Neural cell (in vitro differentiated cells): ENCODE data around the gene SLC10A3. TPM values are rescaled to one million over a fixed set of nuclear protein-coding genes. Genes with fewer than 3 reads are reported as not detected.
A peak's percentile ranks its signal among the peaks of the same experiment; 100 is the strongest.

ENCODE experiments used
- H2AFZ ChIP-seq: fragments of 200-600, 300-800 bp; sonication (generic), shearing (Covaris generic); 2 replicates; pipeline ENCODE4 v1.6.0; 2014; ENCODE audit warnings: low read depth, mild to moderate bottlenecking, antibody characterized with exemption, low read length, moderate library complexity
- H3F3A ChIP-seq: fragments of 200-600 bp; shearing (Covaris generic); 2 replicates; pipeline ENCODE4 v1.6.1; 2016; ENCODE audit warnings: mild to moderate bottlenecking, moderate library complexity, mixed read lengths, antibody characterized with exemption, low read length; ENCODE audit not compliant: insufficient read depth, poor library complexity, severe bottlenecking
- H3K27ac ChIP-seq: fragments of 200-600, 300-800 bp; sonication (generic), shearing (Covaris generic); 2 replicates; pipeline ENCODE4 v1.5.1; 2014; ENCODE audit warnings: mild to moderate bottlenecking, low read length, moderate library complexity
- H3K27me3 ChIP-seq: fragments of 300-800, 200-600 bp; sonication (generic), shearing (Covaris generic); 2 replicates; pipeline ENCODE4 v1.6.0; 2014; ENCODE audit warnings: mild to moderate bottlenecking, low read depth, low read length, moderate library complexity; ENCODE audit not compliant: insufficient read depth
- H3K36me3 ChIP-seq: fragments of 300-800, 200-600 bp; sonication (generic), shearing (Covaris generic); 2 replicates; pipeline ENCODE4 v1.5.1; 2014; ENCODE audit warnings: mild to moderate bottlenecking, antibody characterized with exemption, low read length, moderate library complexity; ENCODE audit not compliant: insufficient read depth
- H3K4me2 ChIP-seq: fragments of 300-800, 200-600 bp; sonication (generic), shearing (Covaris generic); 2 replicates; pipeline ENCODE4 v1.6.0; 2014; ENCODE audit warnings: mild to moderate bottlenecking, low read length
- H3K4me3 ChIP-seq: fragments of 300-800, 200-600 bp; sonication (generic), shearing (Covaris generic); 2 replicates; pipeline ENCODE4 v1.5.1; 2014; ENCODE audit warnings: mild to moderate bottlenecking, low read length, moderate library complexity
- H3K79me2 ChIP-seq: fragments of 200-600 bp; shearing (Covaris generic); replicated peaks from 2 replicates; pipeline ENCODE4 v1.6.0; 2014; ENCODE audit warnings: mild to moderate bottlenecking, low read length, moderate library complexity; ENCODE audit not compliant: insufficient read depth
- H3K9ac ChIP-seq: fragments of 300-800, 200-600 bp; sonication (generic), shearing (Covaris generic); 2 replicates; pipeline ENCODE4 v1.6.1; 2016; ENCODE audit warnings: mild to moderate bottlenecking, low read length, mixed read lengths
- H3K9me2 ChIP-seq: fragments of 200-600 bp; shearing (Covaris generic); 2 replicates; pipeline ENCODE4 v1.6.1; 2016; ENCODE audit warnings: mild to moderate bottlenecking, low read length, mixed read lengths; ENCODE audit not compliant: insufficient read depth
- H3K9me3 ChIP-seq: fragments of 200-600, 300-800 bp; sonication (generic), shearing (Covaris generic); 2 replicates; pipeline ENCODE4 v1.6.1; 2016; ENCODE audit warnings: mild to moderate bottlenecking, mixed run types, low read length, moderate library complexity, mixed read lengths
- H4K20me1 ChIP-seq: fragments of 200-600 bp; shearing (Covaris generic); 2 replicates; pipeline ENCODE4 v1.6.1; 2016; ENCODE audit warnings: mild to moderate bottlenecking, mixed run types; ENCODE audit not compliant: insufficient read depth
- CTCF ChIP-seq: fragments of 450-650 bp; IDR thresholded peaks from 2 replicates; pipeline ENCODE4 v1.5.1; 2014; ENCODE audit warnings: antibody characterized with exemption, mild to moderate bottlenecking, moderate library complexity; ENCODE audit not compliant: poor library complexity, severe bottlenecking
- EP300 ChIP-seq: fragments of 450-650 bp; conservative IDR thresholded peaks from 2 replicates; pipeline ENCODE4 v1.6.1; 2014; ENCODE audit warnings: antibody characterized with exemption, mild to moderate bottlenecking, moderate library complexity; ENCODE audit not compliant: poor library complexity, severe bottlenecking
- EZH2 ChIP-seq: fragments of 200-600, 300-800 bp; shearing (Covaris generic), sonication (generic); IDR thresholded peaks from 2 replicates; pipeline ENCODE4 v1.6.1; 2014; ENCODE audit warnings: antibody characterized with exemption, low read length, borderline replicate concordance, mild to moderate bottlenecking; ENCODE audit not compliant: insufficient read depth, poor library complexity, severe bottlenecking
- MXI1 ChIP-seq: fragments of 450-650 bp; conservative IDR thresholded peaks from 2 replicates; pipeline ENCODE4 v1.6.1; 2014; ENCODE audit warnings: antibody characterized with exemption, mild to moderate bottlenecking; ENCODE audit not compliant: poor library complexity, severe bottlenecking
- POLR2AphosphoS5 ChIP-seq: IDR thresholded peaks from 2 replicates; pipeline ENCODE4 v1.6.1; 2012
- RAD21 ChIP-seq: fragments of 450-650 bp; conservative IDR thresholded peaks from 2 replicates; pipeline ENCODE4 v1.6.1; 2014; ENCODE audit warnings: antibody characterized with exemption, mild to moderate bottlenecking, moderate library complexity
- SMC3 ChIP-seq: fragments of 450-650 bp; conservative IDR thresholded peaks from 2 replicates; pipeline ENCODE4 v1.6.1; 2014; ENCODE audit warnings: antibody characterized with exemption, mild to moderate bottlenecking, moderate library complexity; ENCODE audit not compliant: poor library complexity
- TAF1 ChIP-seq: IDR thresholded peaks from 2 replicates; pipeline ENCODE4 v1.6.1; 2012; ENCODE audit warnings: low read depth
- polyA plus RNA-seq: library from polyadenylated mRNA; depleted of rRNA; stranded (reverse); fragments of >200 nt; gene quantifications from 2 replicates; pipeline ENCODE4 v1.2.3, GENCODE V29; 2014
- TF ChIP-seq, protein P1 (sequence below): IDR thresholded peaks from 2 replicates; pipeline ENCODE4 v1.6.1; 2012; ENCODE audit warnings: borderline replicate concordance

SLC10A3 gene
- polyA plus RNA-seq, 1 donor from 2014 or later, result 2.7 TPM

GRCh38 chrX:154462396-154462795, 28.0 kb downstream of the SLC10A3 start:
- H3K9ac ChIP-seq, result no peak overlapping the region
- H3K4me2 ChIP-seq, result no peak overlapping the region
- peak overlapping the region; percentile 21 for H3K4me3 ChIP-seq
- H3K79me2 ChIP-seq, result peaks cover 18% of the 10 kb centered on the region
- no peak overlapping the region for H2AFZ ChIP-seq
- H3F3A ChIP-seq, result no peaks in the 10 kb centered on the region
- TF ChIP-seq MXI1 (no peak), SMC3 (no peak), EP300 (no peak), POLR2AphosphoS5 (no peak), CTCF (no peak)
- TF ChIP-seq, protein P1, sequence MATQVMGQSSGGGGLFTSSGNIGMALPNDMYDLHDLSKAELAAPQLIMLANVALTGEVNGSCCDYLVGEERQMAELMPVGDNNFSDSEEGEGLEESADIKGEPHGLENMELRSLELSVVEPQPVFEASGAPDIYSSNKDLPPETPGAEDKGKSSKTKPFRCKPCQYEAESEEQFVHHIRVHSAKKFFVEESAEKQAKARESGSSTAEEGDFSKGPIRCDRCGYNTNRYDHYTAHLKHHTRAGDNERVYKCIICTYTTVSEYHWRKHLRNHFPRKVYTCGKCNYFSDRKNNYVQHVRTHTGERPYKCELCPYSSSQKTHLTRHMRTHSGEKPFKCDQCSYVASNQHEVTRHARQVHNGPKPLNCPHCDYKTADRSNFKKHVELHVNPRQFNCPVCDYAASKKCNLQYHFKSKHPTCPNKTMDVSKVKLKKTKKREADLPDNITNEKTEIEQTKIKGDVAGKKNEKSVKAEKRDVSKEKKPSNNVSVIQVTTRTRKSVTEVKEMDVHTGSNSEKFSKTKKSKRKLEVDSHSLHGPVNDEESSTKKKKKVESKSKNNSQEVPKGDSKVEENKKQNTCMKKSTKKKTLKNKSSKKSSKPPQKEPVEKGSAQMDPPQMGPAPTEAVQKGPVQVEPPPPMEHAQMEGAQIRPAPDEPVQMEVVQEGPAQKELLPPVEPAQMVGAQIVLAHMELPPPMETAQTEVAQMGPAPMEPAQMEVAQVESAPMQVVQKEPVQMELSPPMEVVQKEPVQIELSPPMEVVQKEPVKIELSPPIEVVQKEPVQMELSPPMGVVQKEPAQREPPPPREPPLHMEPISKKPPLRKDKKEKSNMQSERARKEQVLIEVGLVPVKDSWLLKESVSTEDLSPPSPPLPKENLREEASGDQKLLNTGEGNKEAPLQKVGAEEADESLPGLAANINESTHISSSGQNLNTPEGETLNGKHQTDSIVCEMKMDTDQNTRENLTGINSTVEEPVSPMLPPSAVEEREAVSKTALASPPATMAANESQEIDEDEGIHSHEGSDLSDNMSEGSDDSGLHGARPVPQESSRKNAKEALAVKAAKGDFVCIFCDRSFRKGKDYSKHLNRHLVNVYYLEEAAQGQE, result no peak
- H3K36me3 ChIP-seq, result no peaks in the 10 kb centered on the region
- H3K27me3 ChIP-seq, result no peaks in the 10 kb centered on the region
- no peak overlapping the region for H3K27ac ChIP-seq
- H4K20me1 ChIP-seq, result no peaks in the 10 kb centered on the region
- H3K9me2 ChIP-seq, result no peaks in the 10 kb centered on the region
- no peaks in the 10 kb centered on the region for H3K9me3 ChIP-seq

DNA sequence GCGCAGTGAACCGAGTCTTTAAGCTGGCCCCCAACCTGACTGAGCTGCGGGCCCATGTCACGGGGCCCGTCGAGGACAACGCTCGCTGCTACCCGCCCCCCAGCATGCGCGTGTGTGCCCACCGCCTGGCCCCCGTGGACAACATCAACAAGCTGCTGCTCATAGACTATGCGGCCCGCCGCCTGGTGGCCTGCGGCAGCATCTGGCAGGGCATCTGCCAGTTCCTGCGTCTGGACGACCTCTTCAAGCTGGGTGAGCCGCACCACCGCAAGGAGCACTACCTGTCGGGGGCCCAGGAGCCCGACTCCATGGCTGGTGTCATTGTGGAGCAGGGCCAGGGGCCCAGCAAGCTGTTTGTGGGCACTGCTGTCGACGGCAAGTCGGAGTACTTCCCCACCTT, 30.1 kb downstream of the SLC10A3 start:
- no peaks in the 10 kb centered on the region for H4K20me1 ChIP-seq
- peaks cover 18% of the 10 kb centered on the region for H3K79me2 ChIP-seq
- no peak overlapping the region for H3K4me2 ChIP-seq
- TF ChIP-seq TAF1 (no peak), POLR2AphosphoS5 (no peak), SMC3 (no peak), RAD21 (no peak), EP300 (no peak), EZH2 (no peak), MXI1 (no peak), CTCF (no peak)
- TF ChIP-seq, protein P1, result no peak
- peak overlapping the region; percentile 85 for H3K4me3 ChIP-seq
- H3K9ac ChIP-seq, result no peak overlapping the region
- no peaks in the 10 kb centered on the region for H3K36me3 ChIP-seq
- no peaks in the 10 kb centered on the region for H3K9me2 ChIP-seq
- no peaks in the 10 kb centered on the region for H3K27me3 ChIP-seq
- no peak overlapping the region for H2AFZ ChIP-seq
- no peaks in the 10 kb centered on the region for H3K9me3 ChIP-seq
- no peak overlapping the region for H3K27ac ChIP-seq
- no peaks in the 10 kb centered on the region for H3F3A ChIP-seq
